Prostate gland (tissue), 2 donors: Measurements from ENCODE around the gene LTB. TPM values are rescaled to one million over a fixed set of nuclear protein-coding genes. Genes with fewer than 3 reads are reported as not detected.

Source experiments
- DNase-seq: peaks from one replicate; pipeline ENCODE4 v3.0.0-alpha.2; 2019; ENCODE audit warnings: low spot score
- H3K27ac ChIP-seq, 2 donors: fragments of 200-600 bp; sonication (generic); 2 replicates each; pipeline ENCODE4 v1.5.1; 2017 to 2019
- H3K27me3 ChIP-seq: fragments of 200-600 bp; sonication (generic); replicated peaks from 2 replicates; pipeline ENCODE4 v1.5.1; 2019; ENCODE audit not compliant: insufficient read depth
- H3K36me3 ChIP-seq, 2 donors: fragments of 200-600 bp; sonication (generic); 1 replicate in 1 of 2; 2 replicates in 1 of 2; pipeline versions ENCODE4 v1.5.1 to v1.8.1; 2017 to 2019
- H3K4me1 ChIP-seq: fragments of 200-600 bp; sonication (generic); replicated peaks from 2 replicates; pipeline ENCODE4 v1.5.1; 2019
- H3K4me3 ChIP-seq, 2 donors: fragments of 200-600 bp; sonication (generic); 2 replicates each; pipeline ENCODE4 v1.5.1; 2017 to 2019
- H3K9me3 ChIP-seq: fragments of 200-600 bp; sonication (generic); 2 replicates; pipeline ENCODE4 v1.5.1; 2017
- POLR2A ChIP-seq: fragments of 450-650 bp; IDR thresholded peaks from one replicate; pipeline ENCODE4 v1.6.1; 2016; ENCODE audit warnings: antibody characterized with exemption, mild to moderate bottlenecking
- POLR2AphosphoS5 ChIP-seq: sonication (generic); formaldehyde crosslinking; IDR thresholded peaks from one replicate; pipeline ENCODE4 v1.6.1; 2017; ENCODE audit warnings: antibody characterized with exemption
- WGBS: methylation state at CpG from one replicate; pipeline ENCODE4 v1.1.5; 2018; 5-methylcytosine and 5-hydroxymethylcytosine counted together
- intact Hi-C: fragments of 100-400 bp; cut with DNase I; formaldehyde crosslinking; loops from one replicate; pipeline ENCODE4 v1.14.2; 2022
- total RNA-seq, 2 donors: library from RNA; depleted of rRNA; stranded (reverse); fragments of >200 nt; gene quantifications; one replicate each; pipeline ENCODE4 v1.1.0, GENCODE V29; 2016
- TF ChIP-seq, protein P1 (sequence below), 4 experiments: fragments of 200-600 bp in 2 of 4; fragments of 450-650 bp in 2 of 4; sonication (generic) in 2 of 4; IDR thresholded peaks; 1 replicate in 3 of 4; 2 replicates in 1 of 4; pipeline ENCODE4 v1.5.1; 2016 to 2019; ENCODE audit warnings: antibody characterized with exemption in 4 of 4, mild to moderate bottlenecking in 2 of 4, moderate library complexity in 2 of 4

LTB gene
- total RNA-seq, 2 donors from 2014 or later = 0.97 TPM; not detected in 1

DNA sequence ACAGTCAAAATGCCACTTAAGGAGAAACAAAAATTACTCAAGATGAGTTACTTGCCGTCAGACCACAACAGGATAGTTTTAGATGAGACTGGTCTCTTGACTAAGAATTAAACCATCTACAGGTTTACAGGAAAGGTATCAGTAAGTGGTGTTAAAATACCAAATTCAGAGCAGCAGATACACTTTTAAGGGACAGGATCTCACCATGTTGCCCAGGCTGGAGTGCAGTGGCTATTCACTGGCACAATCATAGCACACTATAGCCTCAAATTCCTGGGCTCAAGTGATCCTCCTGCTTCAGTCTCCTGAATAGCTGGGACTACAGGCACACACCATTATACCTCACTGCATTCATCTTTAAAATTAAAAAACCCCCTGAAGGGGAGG is 48.8 kb downstream of the LTB start:
- TF ChIP-seq, protein P1, sequence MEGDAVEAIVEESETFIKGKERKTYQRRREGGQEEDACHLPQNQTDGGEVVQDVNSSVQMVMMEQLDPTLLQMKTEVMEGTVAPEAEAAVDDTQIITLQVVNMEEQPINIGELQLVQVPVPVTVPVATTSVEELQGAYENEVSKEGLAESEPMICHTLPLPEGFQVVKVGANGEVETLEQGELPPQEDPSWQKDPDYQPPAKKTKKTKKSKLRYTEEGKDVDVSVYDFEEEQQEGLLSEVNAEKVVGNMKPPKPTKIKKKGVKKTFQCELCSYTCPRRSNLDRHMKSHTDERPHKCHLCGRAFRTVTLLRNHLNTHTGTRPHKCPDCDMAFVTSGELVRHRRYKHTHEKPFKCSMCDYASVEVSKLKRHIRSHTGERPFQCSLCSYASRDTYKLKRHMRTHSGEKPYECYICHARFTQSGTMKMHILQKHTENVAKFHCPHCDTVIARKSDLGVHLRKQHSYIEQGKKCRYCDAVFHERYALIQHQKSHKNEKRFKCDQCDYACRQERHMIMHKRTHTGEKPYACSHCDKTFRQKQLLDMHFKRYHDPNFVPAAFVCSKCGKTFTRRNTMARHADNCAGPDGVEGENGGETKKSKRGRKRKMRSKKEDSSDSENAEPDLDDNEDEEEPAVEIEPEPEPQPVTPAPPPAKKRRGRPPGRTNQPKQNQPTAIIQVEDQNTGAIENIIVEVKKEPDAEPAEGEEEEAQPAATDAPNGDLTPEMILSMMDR (IDR thresholded peaks at IDR 0.05) = no peak
- TF ChIP-seq POLR2A (no peak), POLR2AphosphoS5 (no peak)
- no peaks in the 10 kb centered on the region for H3K27me3 ChIP-seq
- H3K4me1 ChIP-seq = peaks cover under 1% of the 10 kb centered on the region
- H3K9me3 ChIP-seq = no peaks in the 10 kb centered on the region
- H3K4me3 ChIP-seq = no peak overlapping the region
- WGBS = 84% methylated on average over 1 of the region's 1 CpG
- DNase-seq = no peak
- H3K27ac ChIP-seq = no peak overlapping the region
- peaks cover 15 to 41% of the 10 kb centered on the region in 2 donors for H3K36me3 ChIP-seq
- intact Hi-C loops = no loop called here

DNA sequence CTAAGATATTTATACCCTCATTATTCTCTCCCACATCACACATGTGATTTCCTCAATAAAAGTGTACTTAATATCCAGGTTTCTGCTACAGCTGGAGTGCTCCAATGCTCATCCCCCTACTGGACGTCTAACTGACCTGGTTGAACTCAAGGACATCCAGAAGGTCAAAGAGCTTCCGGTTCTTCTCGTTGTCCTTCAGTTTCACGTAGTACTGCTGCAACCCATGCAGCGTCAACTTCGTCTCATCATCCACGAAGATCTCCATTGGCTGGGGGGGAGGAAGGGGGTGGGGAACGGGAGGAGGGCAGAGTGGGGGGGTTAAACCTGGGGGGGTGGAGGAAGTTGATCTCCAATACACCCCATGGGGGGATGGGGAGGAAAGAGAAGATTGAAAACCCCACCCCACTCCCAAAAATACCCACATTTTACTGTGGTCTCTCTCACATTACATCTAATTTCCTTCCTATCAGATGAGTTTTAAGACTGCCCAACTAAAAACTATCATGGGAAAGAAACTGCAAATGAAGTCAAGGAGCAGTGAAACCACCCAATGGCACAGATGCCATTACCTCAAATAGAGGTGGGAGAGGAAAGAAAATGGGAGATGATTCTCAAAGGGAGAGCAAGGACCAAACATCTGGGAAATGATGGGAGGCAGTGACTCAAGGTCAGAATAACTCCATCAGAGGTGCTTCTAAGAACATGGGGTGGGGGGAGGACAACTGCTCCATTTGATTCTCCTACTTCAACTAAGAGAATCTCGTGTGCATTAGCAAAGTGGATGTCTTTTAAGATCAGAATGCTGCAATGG is 49.4 kb downstream of the LTB start:
- 60% methylated on average over 9 of the region's 9 CpGs for WGBS
- intact Hi-C loops = no loop called here
- no peaks in the 10 kb centered on the region for H3K27me3 ChIP-seq
- no peaks in the 10 kb centered on the region for H3K4me1 ChIP-seq
- DNase-seq = no peak
- TF ChIP-seq POLR2AphosphoS5 (no peak), POLR2A (no peak)
- TF ChIP-seq, protein P1 (IDR thresholded peaks at IDR 0.05) = no peak
- H3K9me3 ChIP-seq = no peaks in the 10 kb centered on the region
- no peak overlapping the region for H3K4me3 ChIP-seq
- H3K27ac ChIP-seq = no peak overlapping the region
- H3K36me3 ChIP-seq = peaks cover 15 to 40% of the 10 kb centered on the region in 2 donors

DNA sequence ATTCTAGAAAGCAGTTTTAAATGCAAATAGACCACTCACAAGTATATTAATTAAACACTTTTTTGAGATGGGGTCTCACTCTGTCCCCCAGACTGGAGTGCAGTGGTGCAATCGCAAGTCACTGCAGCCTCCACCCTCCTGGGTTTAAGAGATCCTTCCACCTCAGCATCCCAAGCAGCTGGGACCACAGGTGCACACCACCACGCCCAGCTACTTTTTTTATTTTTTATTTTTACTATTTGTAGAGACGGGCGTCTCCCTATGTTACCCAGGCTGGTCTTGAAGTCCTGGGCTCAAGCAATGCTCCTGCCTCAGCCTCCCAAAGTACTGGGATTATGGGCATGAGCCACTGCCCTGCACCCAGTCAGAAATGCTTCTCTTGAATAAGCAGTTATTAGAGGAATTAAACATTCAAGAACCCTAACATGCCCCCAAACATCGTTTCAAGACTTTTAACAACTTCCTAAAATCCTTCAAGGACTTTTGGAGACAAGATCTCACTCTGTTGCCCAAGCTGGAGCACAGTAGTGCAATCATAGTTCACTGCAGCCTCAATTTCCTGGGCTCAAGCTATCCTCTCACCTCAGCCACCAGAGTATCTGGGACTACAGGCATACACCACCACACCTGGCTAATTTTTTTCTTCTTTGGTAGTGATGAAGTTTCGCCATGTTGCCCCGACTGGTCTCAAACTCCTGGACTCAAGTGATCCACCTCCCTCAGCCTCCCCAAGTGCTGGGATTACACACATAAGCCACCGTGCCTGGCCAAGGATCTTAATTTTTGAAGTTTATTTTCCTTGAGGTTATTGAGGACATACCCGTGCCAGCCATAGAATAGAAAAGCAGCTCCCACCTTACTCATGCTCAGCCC is 50.2 kb downstream of the LTB start:
- H3K4me3 ChIP-seq = no peak overlapping the region
- TF ChIP-seq, protein P1 (IDR thresholded peaks at IDR 0.05) = no peak
- no peak for TF ChIP-seq POLR2A
- TF ChIP-seq POLR2AphosphoS5 = no peak
- peaks cover 15 to 34% of the 10 kb centered on the region in 2 donors for H3K36me3 ChIP-seq
- H3K27ac ChIP-seq = no peak overlapping the region
- WGBS = 65% methylated on average over 9 of the region's 9 CpGs
- no peaks in the 10 kb centered on the region for H3K9me3 ChIP-seq
- intact Hi-C loops = no loop called here
- no peaks in the 10 kb centered on the region for H3K4me1 ChIP-seq
- no peak for DNase-seq
- H3K27me3 ChIP-seq = no peaks in the 10 kb centered on the region

DNA sequence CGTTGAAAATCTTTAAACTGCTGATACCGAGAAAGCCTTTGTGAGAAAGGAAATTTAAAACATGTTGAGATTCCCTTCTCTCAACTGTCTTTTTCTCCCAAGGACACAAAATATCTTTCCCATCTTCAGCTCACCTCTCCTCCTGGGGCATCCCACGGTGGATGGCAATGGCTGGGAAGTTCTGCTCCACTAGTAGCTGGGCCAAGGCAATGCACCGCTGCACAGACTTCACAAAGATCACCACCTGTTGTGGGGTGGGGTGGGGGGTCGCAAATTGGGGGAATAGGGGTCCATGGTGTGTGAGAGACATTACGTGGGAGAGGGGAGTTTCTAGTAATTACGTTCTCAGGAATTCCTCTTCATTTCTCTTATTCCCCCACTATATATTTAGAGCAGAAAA is 51.1 kb downstream of the LTB start:
- Histone ChIP-seq H3K36me3 (peaks cover 15 to 27% of the 10 kb centered on the region in 2 donors), H3K4me3 (no peak overlapping the region), H3K27ac (no peak overlapping the region), H3K4me1 (no peaks in the 10 kb centered on the region), H3K27me3 (no peaks in the 10 kb centered on the region), H3K9me3 (no peaks in the 10 kb centered on the region)
- DNase-seq = no peak
- WGBS = 88% methylated on average over 7 of the region's 7 CpGs
- TF ChIP-seq POLR2A = no peak
- TF ChIP-seq, protein P1 (IDR thresholded peaks at IDR 0.05) = no peak
- no peak for TF ChIP-seq POLR2AphosphoS5
- intact Hi-C loops = no loop called here
